ENCODE results near the gene KRTAP12-4.
"Not testable (repeated sequence)": the region's sequence is repeated elsewhere in the genome, so short reads cannot be mapped to it uniquely, and the experiment has no call there.

KRTAP12-4 gene

GRCh38 chr21:44628707-44629391, 25.6 kb downstream of the KRTAP12-4 start:
- no peak for DNase-seq

DNA sequence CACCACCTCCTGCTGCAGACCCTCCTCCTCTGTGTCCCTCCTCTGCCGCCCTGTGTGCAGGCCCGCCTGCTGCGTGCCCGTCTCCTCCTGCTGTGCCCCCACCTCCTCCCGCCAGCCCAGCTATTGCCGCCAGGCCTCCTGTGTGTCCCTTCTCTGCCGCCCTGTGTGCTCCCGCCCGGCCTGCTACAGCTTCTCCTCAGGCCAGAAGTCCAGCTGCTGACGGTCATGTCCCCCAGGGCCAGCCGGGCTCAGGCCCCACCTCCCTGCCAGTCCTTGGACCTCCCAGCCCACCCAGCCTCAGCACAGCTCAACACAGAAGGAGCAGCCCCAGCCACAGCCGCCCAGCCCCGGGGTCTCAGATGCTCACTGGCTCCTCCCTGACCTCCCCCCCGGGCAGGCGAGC, 26.6 kb downstream of the KRTAP12-4 start:
- DNase-seq: not testable (repeated sequence)

- not testable (repeated sequence) for DNase-seq
Observed at GRCh38 chr21:44627181-44627822, 27.2 kb downstream of the KRTAP12-4 start.

- no peak for DNase-seq
Observed at GRCh38 chr21:44626673-44627143, 27.8 kb downstream of the KRTAP12-4 start, which contains the start of gene KRTAP10-9. KRTAP10-9 (plus strand) TSS chr21:44627093; CDS start chr21:44627172, 79 bp downstream.

DNA sequence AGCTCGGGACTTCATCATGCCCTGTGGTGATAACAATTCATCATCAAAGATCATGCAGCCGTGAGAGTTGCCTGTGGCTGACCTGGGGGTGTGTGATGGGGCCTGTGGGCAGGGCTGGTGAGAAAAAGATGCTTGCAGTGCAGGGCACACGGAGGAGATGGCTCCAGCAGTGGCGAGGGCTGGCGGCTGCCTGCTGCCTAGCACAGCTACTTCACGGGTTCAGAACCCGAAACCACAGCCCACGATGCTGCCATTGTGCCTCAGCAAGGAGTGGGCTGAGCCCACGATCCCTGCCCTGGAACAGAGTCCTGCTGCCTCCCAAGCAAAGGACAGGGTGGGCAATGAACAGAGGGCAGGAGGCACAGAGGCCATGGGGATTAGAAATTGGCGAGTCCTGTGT, 28.2 kb downstream of the KRTAP12-4 start:
- DNase-seq: no peak

GRCh38 chr21:44625756-44626155, 28.7 kb downstream of the KRTAP12-4 start:
- no peak for DNase-seq

DNA sequence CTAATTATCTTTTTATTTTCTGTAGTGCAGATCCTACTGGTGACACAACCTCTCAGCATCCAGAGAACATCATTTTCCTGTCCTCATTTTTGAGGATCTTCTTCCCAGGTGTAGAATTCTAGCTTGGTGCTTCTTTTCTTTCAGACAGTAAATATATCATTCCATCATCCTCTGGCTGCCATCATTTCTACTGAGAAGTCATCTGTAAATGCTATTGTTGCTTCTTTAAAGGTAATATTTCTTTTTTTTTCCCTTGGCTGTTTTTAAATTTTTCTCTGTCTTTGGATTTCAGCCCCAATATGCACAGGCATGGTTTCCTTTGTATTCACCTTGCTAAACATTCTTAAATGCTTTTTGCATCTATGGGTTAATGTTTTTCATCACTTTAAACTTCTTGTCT, 30.9 kb downstream of the KRTAP12-4 start:
- no peak for DNase-seq

- DNase-seq: no peak
Observed at GRCh38 chr21:44619886-44620285, 34.6 kb downstream of the KRTAP12-4 start.

GRCh38 chr21:44618909-44619308, 35.5 kb downstream of the KRTAP12-4 start:
- no peak for DNase-seq

DNA sequence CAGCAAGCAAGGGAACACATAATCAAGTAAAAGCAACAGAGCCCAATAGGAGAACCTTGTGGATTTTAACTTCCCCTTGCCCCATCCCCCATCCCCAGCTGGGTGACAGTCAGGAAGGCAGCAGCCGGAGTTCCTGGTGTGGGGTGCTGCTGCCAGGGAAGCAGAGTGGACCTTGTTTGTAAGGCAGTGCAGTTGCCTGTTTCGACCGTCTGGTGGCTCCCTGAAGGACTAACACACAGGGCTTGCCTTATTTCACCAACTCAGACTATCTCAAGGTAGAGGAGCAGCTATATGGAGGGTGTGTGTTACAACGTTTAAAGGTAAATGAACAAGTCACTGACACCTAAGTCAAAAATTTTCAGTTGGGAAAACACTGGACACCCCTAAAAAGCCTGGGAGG, 36.0 kb downstream of the KRTAP12-4 start:
- no peak for DNase-seq

DNA sequence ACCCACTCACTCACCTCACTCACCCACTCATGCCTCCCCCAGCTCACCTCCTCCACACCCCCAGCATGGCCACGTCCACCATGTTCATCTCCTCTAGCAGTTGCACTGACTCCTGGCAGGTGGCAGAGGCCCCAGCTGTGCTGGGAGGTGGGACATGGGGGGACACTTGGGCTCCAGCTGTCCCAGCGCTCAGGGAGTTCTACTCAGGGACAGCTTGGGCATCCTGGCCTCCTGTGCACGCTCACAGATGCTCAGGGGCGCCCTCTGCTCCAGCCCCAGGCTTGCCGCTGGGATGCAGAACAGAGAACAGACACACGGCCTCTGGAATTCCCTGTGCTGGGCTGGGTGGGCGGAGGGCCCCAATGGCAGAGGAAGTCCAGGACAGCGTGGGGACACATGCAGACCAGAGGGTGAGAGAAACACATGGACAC, 37.4 kb downstream of the KRTAP12-4 start:
- DNase-seq: no peak

DNA sequence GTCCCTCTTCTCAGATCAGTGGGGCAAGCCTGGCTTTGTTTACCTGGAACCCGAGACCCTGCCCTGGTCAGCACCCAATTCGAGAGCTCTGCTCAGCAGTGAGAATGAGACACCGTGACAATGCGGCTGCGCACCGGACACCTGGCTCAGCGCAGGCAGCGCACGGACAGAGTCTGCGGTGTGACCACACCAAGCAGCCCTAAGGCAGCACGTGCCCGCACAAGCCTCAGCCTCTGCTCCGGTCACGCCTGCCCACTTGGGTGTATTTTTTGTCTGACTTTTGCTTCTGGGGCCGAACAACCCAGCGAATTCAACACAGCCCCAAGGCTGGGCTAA, 37.9 kb downstream of the KRTAP12-4 start:
- no peak for DNase-seq

- no peak for DNase-seq
Observed at GRCh38 chr21:44615911-44616590, 38.4 kb downstream of the KRTAP12-4 start.

DNA sequence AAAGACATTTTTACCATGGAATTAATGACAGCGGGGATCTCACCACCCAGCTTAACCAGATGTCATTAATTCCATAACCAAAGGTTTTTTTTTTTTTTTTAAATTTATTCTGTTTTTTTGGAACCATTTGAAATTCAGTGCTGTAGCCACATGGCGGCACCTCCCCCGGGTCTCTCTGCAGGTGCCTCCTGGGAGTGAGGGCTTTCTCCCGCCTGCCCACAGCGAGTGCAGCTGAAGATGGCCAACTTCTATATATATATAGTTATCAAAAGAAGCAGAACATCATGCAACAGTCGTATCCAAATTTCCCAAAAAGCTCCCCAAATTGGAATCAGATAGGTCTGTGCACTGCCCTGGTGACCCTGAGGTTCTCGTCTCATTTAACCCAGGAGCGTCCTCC, 39.0 kb downstream of the KRTAP12-4 start:
- DNase-seq: no peak

DNA sequence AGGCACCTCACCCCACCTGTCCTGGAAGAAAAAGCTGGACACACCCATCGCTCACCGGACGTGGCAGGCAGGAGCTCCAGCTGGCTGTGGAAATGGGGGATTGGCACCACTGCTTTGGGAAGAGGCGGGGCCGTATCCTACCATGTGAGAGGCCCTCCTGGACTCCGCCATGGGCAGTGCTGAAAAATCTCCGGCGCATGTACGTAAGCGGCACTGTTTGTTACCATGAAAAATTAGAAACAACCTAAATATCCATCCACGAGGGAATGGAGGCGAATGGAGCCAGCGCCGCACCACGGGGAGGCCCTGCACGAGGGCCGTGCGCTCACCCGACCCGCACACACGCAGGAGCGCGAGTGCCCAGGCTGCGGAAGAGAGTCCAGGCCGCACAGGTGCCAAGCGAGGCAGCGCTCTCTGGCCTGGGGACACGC, 39.5 kb downstream of the KRTAP12-4 start:
- DNase-seq: no peak

DNA sequence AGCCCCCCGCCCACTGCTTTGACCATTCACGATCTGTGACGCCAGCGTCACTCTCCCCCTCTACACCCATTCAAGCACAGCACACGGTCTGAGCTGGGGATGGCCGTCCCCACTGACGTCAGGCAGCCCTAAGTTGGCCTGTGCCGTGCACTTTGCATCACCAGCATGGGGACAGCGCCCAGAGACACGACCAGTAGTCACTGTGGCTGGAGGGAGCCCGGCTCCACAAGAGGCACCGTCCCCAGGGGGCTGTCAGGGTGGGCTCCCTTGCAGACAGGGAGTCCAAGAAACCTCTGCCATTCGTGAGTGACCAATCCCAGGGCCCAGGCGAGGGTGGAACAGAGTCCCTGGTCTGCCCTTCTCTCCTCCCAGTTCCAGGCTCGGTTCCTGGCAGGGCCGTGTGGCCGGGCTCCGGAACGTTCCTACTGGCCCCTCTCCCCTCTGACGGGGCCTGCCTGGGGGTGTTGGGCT, 40.3 kb downstream of the KRTAP12-4 start:
- no peak for DNase-seq

- DNase-seq: no peak
Observed at GRCh38 chr21:44613386-44614155, 40.9 kb downstream of the KRTAP12-4 start.

- no peak for DNase-seq
Observed at GRCh38 chr21:44612669-44613229, 41.7 kb downstream of the KRTAP12-4 start.

DNA sequence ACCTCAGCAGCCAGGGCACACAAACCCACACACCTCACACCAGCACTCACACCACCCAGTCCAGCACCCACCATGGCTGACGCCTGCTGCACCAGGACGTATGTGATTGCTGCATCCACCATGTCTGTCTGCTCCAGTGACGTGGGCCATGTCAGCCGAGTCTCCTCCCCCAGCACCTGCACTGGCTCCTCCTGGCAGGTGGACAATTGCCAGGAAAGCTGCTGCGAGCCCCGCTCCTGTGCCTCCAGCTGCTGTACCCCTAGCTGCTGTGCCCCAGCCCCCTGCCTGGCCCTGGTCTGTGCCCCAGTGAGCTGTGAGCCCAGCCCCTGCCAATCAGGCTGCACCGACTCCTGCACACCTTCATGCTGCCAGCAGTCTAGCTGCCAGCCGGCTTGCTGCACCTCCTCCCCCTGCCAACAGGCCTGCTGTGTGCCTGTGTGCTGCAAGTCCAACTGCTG, 42.4 kb downstream of the KRTAP12-4 start, which contains the start of gene KRTAP10-8:
TSS of gene KRTAP10-8 (plus strand) at position 51 of the 458 bp plus-strand sequence. CDS start at position 73, 22 bp downstream.
- no peak for DNase-seq

GRCh38 chr21:44611551-44611950, 42.9 kb downstream of the KRTAP12-4 start:
- no peak for DNase-seq

- not testable (repeated sequence) for DNase-seq
Observed at GRCh38 chr21:44610157-44610843, 44.2 kb downstream of the KRTAP12-4 start.

GRCh38 chr21:44609193-44609592, 45.3 kb downstream of the KRTAP12-4 start:
- DNase-seq: no peak

Data from NCI-H446 (cell line).